CD4-positive, alpha-beta T cell treated with Interleukin-17A for 1 hour (primary cell): ENCODE measurements around the gene ST6GALNAC4.

Experiments used
- DNase-seq: peaks from one replicate; pipeline ENCODE4 v3.0.0-alpha.2; 2020

The ST6GALNAC4 gene

GRCh38 chr9:127868278-127868902 is 48.5 kb downstream of the ST6GALNAC4 start:
- no peak for DNase-seq

DNA sequence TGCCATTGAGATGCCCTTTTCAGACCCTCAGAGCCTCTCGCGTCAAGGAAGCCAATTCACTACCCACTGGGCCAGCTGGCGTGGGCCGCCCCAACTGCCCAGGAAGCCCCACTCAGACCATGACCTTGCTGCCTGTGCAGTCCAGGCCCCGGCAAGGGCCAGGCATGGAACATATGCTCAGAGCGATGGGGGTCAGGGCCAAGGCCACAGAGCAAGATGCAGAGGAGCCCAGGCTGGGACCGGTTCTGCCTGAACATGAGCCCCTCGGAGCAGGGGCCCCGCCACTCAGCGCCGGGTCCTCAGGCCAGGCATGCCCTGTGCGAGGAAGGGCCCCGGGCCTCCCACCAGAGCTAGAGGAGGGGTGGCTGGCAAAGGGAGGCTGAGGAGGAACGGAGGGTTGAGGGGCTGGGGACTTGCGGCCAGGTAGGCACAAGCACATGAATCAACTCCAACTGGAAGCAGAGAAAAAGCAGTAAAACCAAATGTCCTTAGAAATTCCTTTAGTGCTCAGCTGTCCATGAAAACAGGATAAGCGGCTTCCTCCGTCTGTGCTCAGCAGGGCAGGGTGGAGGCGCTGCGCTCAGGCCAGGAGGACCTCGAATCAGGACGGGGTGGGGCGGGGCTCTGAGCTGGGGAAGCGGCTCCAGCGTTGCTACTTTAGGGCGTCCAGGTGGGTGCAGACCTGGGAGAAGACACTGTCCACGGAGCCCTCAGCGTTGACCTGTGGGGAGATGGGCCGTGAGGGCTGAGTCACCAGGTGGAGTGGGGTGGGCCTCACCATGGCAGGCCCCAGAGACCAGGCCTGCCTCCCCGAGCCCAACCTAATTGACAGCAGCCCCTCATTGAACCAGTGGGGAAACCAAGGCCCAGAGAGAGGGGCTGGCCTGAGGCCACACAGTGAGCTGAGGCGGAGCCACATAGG is 49.2 kb downstream of the ST6GALNAC4 start:
- no peak for DNase-seq

DNA sequence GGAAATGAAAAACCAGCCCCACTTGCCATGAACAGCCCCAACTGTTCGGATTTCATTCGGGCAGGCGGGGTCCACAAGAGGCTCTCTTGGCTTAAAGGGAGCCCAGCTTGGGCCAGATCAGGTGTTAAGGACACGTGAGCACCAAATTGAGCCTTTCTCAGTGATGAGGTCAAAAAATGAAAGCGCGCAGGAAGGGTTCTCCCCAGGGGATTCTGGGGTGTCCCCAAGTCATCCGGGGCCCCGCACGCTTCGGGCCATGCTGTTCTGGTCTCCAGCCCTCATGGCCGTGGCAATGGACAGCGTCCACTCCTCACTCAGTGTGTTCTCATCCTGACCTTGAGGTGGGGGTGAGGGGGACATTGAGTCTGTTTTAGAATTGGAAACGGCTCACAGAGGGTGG is 50.3 kb downstream of the ST6GALNAC4 start:
- no peak for DNase-seq

DNA sequence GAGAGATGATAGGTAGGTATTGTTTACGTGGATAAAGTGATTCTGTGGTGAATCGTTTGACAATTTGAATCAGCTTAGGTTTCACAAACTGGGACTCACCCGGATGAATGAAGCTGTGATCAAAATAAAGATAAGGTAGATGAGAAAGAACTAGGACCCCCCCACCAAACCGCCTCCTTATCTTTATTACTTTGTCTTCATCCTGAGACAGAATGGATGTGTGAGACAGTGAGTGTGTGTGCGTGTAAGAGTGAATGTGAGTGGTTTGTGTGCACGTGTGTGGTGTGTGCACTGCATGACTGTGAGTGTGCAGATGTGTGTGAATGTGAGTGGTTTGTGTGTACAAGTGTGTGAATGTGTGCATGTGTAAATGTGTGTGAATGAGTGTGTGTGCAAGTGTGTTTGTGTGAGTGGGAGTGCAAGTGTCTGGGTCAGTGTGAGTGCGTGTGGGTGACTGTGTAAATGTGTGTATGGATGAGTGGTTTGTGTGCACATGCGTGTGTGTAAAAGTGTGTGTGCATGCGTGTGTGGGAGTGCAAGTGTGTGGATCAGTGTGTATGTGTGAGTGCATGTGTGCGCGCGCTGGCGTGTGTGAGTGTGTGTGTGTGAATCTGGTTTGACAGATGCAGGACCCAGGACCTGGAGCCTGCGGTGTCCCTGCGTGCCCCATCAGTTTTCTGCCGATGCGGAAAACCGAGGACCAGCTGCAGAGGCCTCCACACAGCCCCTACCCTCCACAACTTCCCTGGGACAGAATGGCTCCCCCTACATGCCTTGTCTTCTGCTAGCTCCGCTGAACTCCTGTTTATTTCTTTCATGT is 51.0 kb downstream of the ST6GALNAC4 start:
- peak; percentile 23 for DNase-seq

- DNase-seq = no peak
Measured at GRCh38 chr9:127863191-127863621, 53.6 kb downstream of the ST6GALNAC4 start.

- DNase-seq = peak; percentile 65
Measured at GRCh38 chr9:127862075-127863011, 54.5 kb downstream of the ST6GALNAC4 start.

DNA sequence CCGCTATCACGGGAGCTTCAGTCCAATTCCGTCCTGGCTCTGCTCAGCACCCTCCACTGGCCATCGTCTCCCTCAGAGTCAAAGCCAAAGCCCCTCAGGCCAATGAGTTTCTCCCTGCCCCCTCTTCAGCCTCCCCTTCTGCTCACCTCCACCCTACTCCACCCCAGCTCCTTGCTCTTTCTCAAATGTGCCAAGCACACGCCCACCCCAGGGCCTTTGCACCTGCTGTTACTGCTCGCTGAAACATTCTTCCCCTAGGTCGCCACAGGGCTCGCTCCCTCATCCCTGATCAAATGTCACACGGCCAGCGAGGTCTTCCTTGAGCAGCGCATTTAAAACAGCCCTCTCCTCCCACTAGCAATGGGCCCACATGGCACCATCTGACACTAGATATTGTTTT is 56.1 kb downstream of the ST6GALNAC4 start:
- no peak for DNase-seq

DNA sequence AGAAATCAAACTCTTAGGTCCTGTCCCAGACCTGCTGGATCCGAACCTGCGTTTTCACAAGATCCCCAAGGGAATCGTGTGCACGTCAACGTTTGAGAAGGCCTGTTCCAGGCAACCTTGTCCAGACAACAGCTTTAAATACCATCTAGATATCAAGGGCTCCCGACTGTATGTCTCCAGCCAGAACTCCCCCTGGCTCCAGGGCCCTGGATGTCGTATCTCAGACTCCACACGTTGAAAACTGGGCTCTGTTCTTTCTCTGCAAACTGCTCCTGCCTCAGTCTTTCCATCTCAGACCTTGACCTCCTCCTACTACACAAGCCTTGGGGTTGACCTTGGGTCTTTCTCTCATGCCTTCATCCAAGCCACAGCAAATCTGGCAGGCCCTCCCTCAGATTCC is 56.6 kb downstream of the ST6GALNAC4 start:
- no peak for DNase-seq

- DNase-seq = no peak
Measured at GRCh38 chr9:127858041-127858512, 58.8 kb downstream of the ST6GALNAC4 start.
